DND-41 (cell line): Measurements from ENCODE around the gene CFAP73.

Source experiments
- ATAC-seq: fragments of 200-7000 bp; cut with Tn5 transposase; 3 replicates; pipeline ENCODE4 v1.9.1; 2021; ENCODE audit warnings: low read depth; ENCODE audit not compliant: insufficient read depth
- DNase-seq: peaks from one replicate; pipeline ENCODE4 v3.0.0-alpha.2; 2020
- H2AFZ ChIP-seq: 2 replicates; pipeline ENCODE4 v1.6.0; 2012; ENCODE audit warnings: low read depth, low read length
- H3K27ac ChIP-seq: 2 replicates; pipeline ENCODE4 v1.5.1; 2012; ENCODE audit warnings: low read length, inconsistent platforms
- H3K27me3 ChIP-seq: fragments of 200-600 bp; sonication (generic); 2 replicates; pipeline ENCODE4 v1.6.0; 2012; ENCODE audit warnings: low read length, mild to moderate bottlenecking, inconsistent platforms; ENCODE audit not compliant: insufficient read depth, poor library complexity
- H3K36me3 ChIP-seq: 2 replicates; pipeline ENCODE4 v1.5.1; 2012; ENCODE audit warnings: low read length, inconsistent platforms; ENCODE audit not compliant: insufficient read depth
- H3K4me1 ChIP-seq: 2 replicates; pipeline ENCODE4 v1.5.1; 2012; ENCODE audit warnings: mild to moderate bottlenecking, low read length; ENCODE audit not compliant: insufficient read depth
- H3K4me2 ChIP-seq: 2 replicates; pipeline ENCODE4 v1.6.0; 2012; ENCODE audit warnings: mild to moderate bottlenecking, moderate library complexity, low read length, inconsistent platforms; ENCODE audit not compliant: insufficient read depth
- H3K4me3 ChIP-seq, 2 experiments: fragments of 200-600 bp in 1 of 2; shearing (Covaris generic) in 1 of 2; 2 replicates each; pipeline ENCODE4 v1.5.1; 2012 to 2016; ENCODE audit warnings: inconsistent platforms in 2 of 2, low read length in 2 of 2, mild to moderate bottlenecking in 2 of 2, low read depth in 1 of 2, moderate library complexity in 1 of 2
- H3K79me2 ChIP-seq: 2 replicates; pipeline ENCODE4 v1.6.0; 2012; ENCODE audit warnings: low read length, inconsistent platforms; ENCODE audit not compliant: insufficient read depth
- H3K9ac ChIP-seq: 2 replicates; pipeline ENCODE4 v1.6.0; 2012; ENCODE audit warnings: low read depth, mild to moderate bottlenecking, inconsistent platforms, low read length, moderate library complexity
- H3K9me3 ChIP-seq: 2 replicates; pipeline ENCODE4 v1.5.1; 2012; ENCODE audit warnings: low read length, moderate library complexity, mild to moderate bottlenecking, inconsistent platforms; ENCODE audit not compliant: insufficient read depth, severe bottlenecking
- H4K20me1 ChIP-seq: 2 replicates; pipeline ENCODE4 v1.6.0; 2012; ENCODE audit warnings: low read length; ENCODE audit not compliant: insufficient read depth
- EZH2 ChIP-seq: IDR thresholded peaks from 3 replicates; pipeline ENCODE4 v1.6.1; 2012; ENCODE audit warnings: borderline replicate concordance, low read depth, mild to moderate bottlenecking, moderate library complexity, low read length, inconsistent platforms; ENCODE audit not compliant: severe bottlenecking
- TF ChIP-seq, protein P1 (sequence below): IDR thresholded peaks from 2 replicates; pipeline ENCODE4 v1.5.1; 2012; ENCODE audit warnings: borderline replicate concordance, low read length, moderate library complexity, mild to moderate bottlenecking; ENCODE audit not compliant: poor library complexity, severe bottlenecking; ENCODE audit errors: extremely low read depth

The CFAP73 gene

GRCh38 chr12:113197518-113198077, 48.1 kb downstream of the CFAP73 start:
- Histone ChIP-seq H3K4me3 (no peak overlapping the region), H3K9ac (no peak overlapping the region), H3K36me3 (peaks cover 4% of the 10 kb centered on the region), H4K20me1 (no peaks in the 10 kb centered on the region), H3K27ac (0 out of 2 replicates have a peak overlapping the region, but pooled peaks have one; percentile 21), H3K79me2 (no peaks in the 10 kb centered on the region), H2AFZ (no peak overlapping the region), H3K4me2 (no peak overlapping the region), H3K9me3 (no peaks in the 10 kb centered on the region), H3K4me1 (no peaks in the 10 kb centered on the region), H3K27me3 (no peaks in the 10 kb centered on the region)
- ATAC-seq (no peak), DNase-seq (no peak)
- no peak for TF ChIP-seq EZH2
- TF ChIP-seq, protein P1, sequence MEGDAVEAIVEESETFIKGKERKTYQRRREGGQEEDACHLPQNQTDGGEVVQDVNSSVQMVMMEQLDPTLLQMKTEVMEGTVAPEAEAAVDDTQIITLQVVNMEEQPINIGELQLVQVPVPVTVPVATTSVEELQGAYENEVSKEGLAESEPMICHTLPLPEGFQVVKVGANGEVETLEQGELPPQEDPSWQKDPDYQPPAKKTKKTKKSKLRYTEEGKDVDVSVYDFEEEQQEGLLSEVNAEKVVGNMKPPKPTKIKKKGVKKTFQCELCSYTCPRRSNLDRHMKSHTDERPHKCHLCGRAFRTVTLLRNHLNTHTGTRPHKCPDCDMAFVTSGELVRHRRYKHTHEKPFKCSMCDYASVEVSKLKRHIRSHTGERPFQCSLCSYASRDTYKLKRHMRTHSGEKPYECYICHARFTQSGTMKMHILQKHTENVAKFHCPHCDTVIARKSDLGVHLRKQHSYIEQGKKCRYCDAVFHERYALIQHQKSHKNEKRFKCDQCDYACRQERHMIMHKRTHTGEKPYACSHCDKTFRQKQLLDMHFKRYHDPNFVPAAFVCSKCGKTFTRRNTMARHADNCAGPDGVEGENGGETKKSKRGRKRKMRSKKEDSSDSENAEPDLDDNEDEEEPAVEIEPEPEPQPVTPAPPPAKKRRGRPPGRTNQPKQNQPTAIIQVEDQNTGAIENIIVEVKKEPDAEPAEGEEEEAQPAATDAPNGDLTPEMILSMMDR: no peak

DNA sequence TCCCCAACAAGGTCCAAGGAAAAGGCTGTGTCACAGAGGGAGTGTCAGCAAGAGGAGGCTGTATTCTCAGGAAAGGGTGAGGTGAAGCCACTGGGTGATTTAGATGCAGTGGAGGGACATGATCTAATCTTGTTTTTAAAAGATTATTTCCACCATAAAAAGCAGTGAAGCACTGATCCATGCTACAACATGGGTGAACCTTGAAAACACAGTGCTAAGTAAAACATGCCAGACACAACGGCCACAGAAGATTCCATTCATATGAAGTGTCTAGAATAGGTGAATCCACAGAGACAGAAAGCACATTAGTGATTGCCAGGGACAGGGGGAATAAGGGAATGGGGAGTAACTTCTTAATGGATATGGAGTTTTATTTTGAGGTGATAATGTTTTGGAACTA, 48.8 kb downstream of the CFAP73 start:
- no peak for ATAC-seq
- Histone ChIP-seq H3K4me1 (no peaks in the 10 kb centered on the region), H2AFZ (no peak overlapping the region), H3K9me3 (no peaks in the 10 kb centered on the region), H3K27ac (0 out of 2 replicates have a peak overlapping the region, but pooled peaks have one; percentile 0), H3K4me2 (no peak overlapping the region), H3K9ac (no peak overlapping the region), H3K27me3 (no peaks in the 10 kb centered on the region), H3K4me3 (no peak overlapping the region), H4K20me1 (no peaks in the 10 kb centered on the region), H3K79me2 (no peaks in the 10 kb centered on the region), H3K36me3 (no peaks in the 10 kb centered on the region)
- no peak for TF ChIP-seq EZH2
- TF ChIP-seq, protein P1: no peak
- DNase-seq: no peak

DNA sequence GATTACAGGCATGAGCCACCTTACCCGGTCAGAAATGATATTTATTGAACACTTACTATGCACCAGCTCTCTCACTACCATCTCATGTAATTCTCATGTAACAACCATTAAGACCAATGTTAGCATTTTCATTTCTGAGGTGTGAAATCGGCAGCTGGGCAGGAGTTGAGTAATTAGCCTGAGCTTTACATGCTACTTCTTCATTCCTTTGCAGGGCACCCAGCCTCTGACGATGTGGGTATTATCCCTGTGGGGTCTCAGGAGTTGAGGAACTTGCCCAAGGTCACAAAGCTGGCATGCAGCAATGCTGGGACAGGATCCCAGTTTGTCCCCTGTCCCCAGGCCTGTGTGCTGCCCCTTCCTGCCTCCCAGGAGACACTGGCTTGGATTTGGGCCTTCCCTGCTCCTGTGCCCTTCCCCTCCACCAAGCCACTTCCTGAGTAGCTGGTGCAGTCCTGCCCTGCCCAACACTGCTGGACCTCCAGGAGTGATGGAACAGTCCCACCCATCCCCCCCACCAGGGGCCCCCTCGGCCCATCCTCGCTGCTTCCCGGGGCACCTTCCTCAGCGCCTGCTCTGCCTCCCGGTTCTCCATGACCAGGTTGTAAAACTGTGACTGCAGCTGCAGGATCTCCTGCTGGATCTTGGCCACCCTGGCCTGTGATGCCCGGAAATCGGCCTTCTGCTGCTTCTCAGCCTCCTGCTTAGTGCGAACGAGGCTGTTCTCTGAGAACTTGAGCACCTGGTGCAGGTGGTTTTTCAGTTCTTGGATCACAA, 50.7 kb downstream of the CFAP73 start:
- Histone ChIP-seq H3K4me1 (peaks cover 6% of the 10 kb centered on the region), H4K20me1 (no peaks in the 10 kb centered on the region), H2AFZ (no peak overlapping the region), H3K4me2 (no peak overlapping the region), H3K9me3 (no peaks in the 10 kb centered on the region), H3K9ac (no peak overlapping the region), H3K4me3 (no peak overlapping the region), H3K27ac (peak overlapping the region; percentile 31; the same call in 1 of the 2 replicates), H3K36me3 (no peaks in the 10 kb centered on the region), H3K27me3 (no peaks in the 10 kb centered on the region), H3K79me2 (no peaks in the 10 kb centered on the region)
- no peak for ATAC-seq
- TF ChIP-seq EZH2: no peak
- TF ChIP-seq, protein P1: no peak
- DNase-seq: no peak
